Tibial artery (tissue), 4 donors: ENCODE data around the gene NCDN.

Source experiments
- DNase-seq, 2 donors: peaks; one replicate each; pipeline ENCODE4 v3.0.0-alpha.2; 2019
- H3K27ac ChIP-seq, 2 donors: fragments of 200-600 bp; sonication (generic) in 1 of 2; 1 replicate in 1 of 2; 2 replicates in 1 of 2; pipeline ENCODE4 v1.5.1; 2018 to 2019; ENCODE audit warnings: mild to moderate bottlenecking in 1 of 2
- H3K27me3 ChIP-seq, 2 donors: fragments of 200-600 bp; sonication (generic) in 1 of 2; one replicate each; pipeline versions ENCODE4 v1.5.1 to v1.6.0; 2016 to 2019
- H3K36me3 ChIP-seq, 3 donors: fragments of 200-600 bp; sonication (generic) in 2 of 3; one replicate each; pipeline ENCODE4 v1.5.1; 2016 to 2019; ENCODE audit warnings: mild to moderate bottlenecking in 2 of 3
- H3K4me1 ChIP-seq, 4 donors: fragments of 200-600 bp; sonication (generic) in 2 of 4; 1 replicate in 3 of 4; 2 replicates in 1 of 4; pipeline ENCODE4 v1.5.1; 2016 to 2019
- H3K4me3 ChIP-seq, 2 donors: fragments of 200-600 bp; sonication (generic) in 1 of 2; 1 replicate in 1 of 2; 2 replicates in 1 of 2; pipeline ENCODE4 v1.5.1; 2018 to 2019; ENCODE audit warnings: mild to moderate bottlenecking in 2 of 2
- H3K9me3 ChIP-seq, 3 donors: fragments of 200-600 bp; sonication (generic) in 1 of 3; one replicate each; pipeline ENCODE4 v1.5.1; 2016 to 2019
- CTCF ChIP-seq, 2 experiments: fragments of 200-600 bp in 1 of 2; fragments of 450-650 bp in 1 of 2; IDR thresholded peaks; one replicate each; pipeline ENCODE4 v1.5.1; 2017 to 2019; ENCODE audit warnings: antibody characterized with exemption in 2 of 2, mild to moderate bottlenecking in 1 of 2, moderate library complexity in 1 of 2
- intact Hi-C: fragments of 100-400 bp; cut with DNase I; formaldehyde crosslinking; loops from one replicate; pipeline ENCODE4 v1.15.0; 2023; ENCODE audit warnings: low total_unique reads

Gene NCDN

GRCh38 chr1:35572296-35572695 lies 14.7 kb downstream of the NCDN start:
- H3K9me3 ChIP-seq = no peaks in the 10 kb centered on the region
- H3K4me3 ChIP-seq = no peak overlapping the region
- intact Hi-C loops = no loop called here
- H3K4me1 ChIP-seq = peaks cover 0 to 23% (median 21%) of the 10 kb centered on the region in 4 donors
- DNase-seq = no peak
- H3K27ac ChIP-seq = no peak overlapping the region
- TF ChIP-seq CTCF (IDR thresholded peaks at IDR 0.05) = no peak
- H3K36me3 ChIP-seq = no peaks in the 10 kb centered on the region
- H3K27me3 ChIP-seq = peaks cover 0 to 73% of the 10 kb centered on the region in 2 donors

- intact Hi-C loops = no loop called here
- H3K27me3 ChIP-seq = peaks cover 0 to 72% of the 10 kb centered on the region in 2 donors
These were observed 15.9 kb downstream of the NCDN start, which contains the start of gene TFAP2E for GRCh38 chr1:35573198-35574124. Gene TFAP2E (plus strand): TSS chr1:35573314. CDS start chr1:35573578, 264 bp downstream.

GRCh38 chr1:35574125-35574654 lies 16.6 kb downstream of the NCDN start:
- H3K27ac ChIP-seq = no peak overlapping the region
- H3K9me3 ChIP-seq = no peaks in the 10 kb centered on the region
- no peaks in the 10 kb centered on the region for H3K36me3 ChIP-seq
- peaks cover 0 to 67% of the 10 kb centered on the region in 2 donors for H3K27me3 ChIP-seq
- peak overlapping the region in 1 of 2 donors; percentile 56 for H3K4me3 ChIP-seq
- peaks cover 0 to 35% (median 28%) of the 10 kb centered on the region in 4 donors for H3K4me1 ChIP-seq
- no peak for TF ChIP-seq CTCF (IDR thresholded peaks at IDR 0.05)
- intact Hi-C loops = no loop called here
- no peak for DNase-seq

More at GRCh38 chr1:35573198-35574124, 15.9 kb downstream of the NCDN start, which contains the start of gene TFAP2E:
- no peak for DNase-seq
- Histone ChIP-seq H3K27ac (no peak within 1 kb of the TSS), H3K4me3 (peak within 1 kb of the TSS; percentile 40 to 56), H3K36me3 (no peaks in the 10 kb centered on the region), H3K9me3 (no peaks in the 10 kb centered on the region), H3K4me1 (peaks cover 0 to 34% (median 28%) of the 10 kb centered on the region in 4 donors)
- TF ChIP-seq CTCF (IDR thresholded peaks at IDR 0.05) = no peak

GRCh38 chr1:35574655-35575415 lies 17.2 kb downstream of the NCDN start:
- H3K9me3 ChIP-seq = no peaks in the 10 kb centered on the region
- H3K4me3 ChIP-seq = no peak overlapping the region
- no peaks in the 10 kb centered on the region for H3K36me3 ChIP-seq
- DNase-seq = no peak
- H3K27ac ChIP-seq = no peak overlapping the region
- H3K4me1 ChIP-seq = peaks cover 0 to 35% (median 28%) of the 10 kb centered on the region in 4 donors
- H3K27me3 ChIP-seq = peaks cover 0 to 64% of the 10 kb centered on the region in 2 donors
- intact Hi-C loops = no loop called here
- no peak for TF ChIP-seq CTCF (IDR thresholded peaks at IDR 0.05)

- no peak overlapping the region for H3K27ac ChIP-seq
- H3K27me3 ChIP-seq = peaks cover 0 to 64% of the 10 kb centered on the region in 2 donors
- DNase-seq = no peak
- no peak for TF ChIP-seq CTCF (IDR thresholded peaks at IDR 0.05)
- intact Hi-C loops = no loop called here
- peaks cover 0 to 35% (median 28%) of the 10 kb centered on the region in 4 donors for H3K4me1 ChIP-seq
- no peaks in the 10 kb centered on the region for H3K9me3 ChIP-seq
- no peaks in the 10 kb centered on the region for H3K36me3 ChIP-seq
- H3K4me3 ChIP-seq = no peak overlapping the region
These were observed 17.9 kb downstream of the NCDN start for GRCh38 chr1:35575416-35575958.
